ENCODE measurements around the gene MRPL34. TPM values are rescaled to one million over a fixed set of nuclear protein-coding genes. Genes with fewer than 3 reads are reported as not detected.

The MRPL34 gene
- total RNA-seq (10 to 100 TPM; 47.0 to 47.1 TPM), total RNA-seq (17.1 to 29.4 reads per million in 2 donors)

GRCh38 chr19:17305517-17306284, at the start of gene MRPL34:
Gene MRPL34 (plus strand): TSS chr19:17305872. CDS start chr19:17305893, 21 bp downstream.
- Mint-ChIP-seq H3K4me3 (peak within 1 kb of the TSS; percentile 85), H3K36me3 (ENCODE audit: low read depth) (no peaks in the 10 kb centered on the region), H3K27ac (peak within 1 kb of the TSS; percentile 88), H3K4me1 (peaks cover 36% of the 10 kb centered on the region), H3K27me3 (no peaks in the 10 kb centered on the region)
- H3K9me3 ChIP-seq (ENCODE audit: control insufficient read depth, low read length, poor library complexity, severe bottlenecking), result no peaks in the 10 kb centered on the region
- peak; percentile 84 to 91 (median 87) for DNase-seq
- peak; percentile 63 for ATAC-seq

GRCh38 chr19:17256130-17256529, 49.5 kb upstream of the MRPL34 start:
- no peak overlapping the region for H3K4me3 Mint-ChIP-seq
- ATAC-seq (no peak), DNase-seq (no peak)
- H3K27me3 Mint-ChIP-seq, result no peaks in the 10 kb centered on the region
- peaks cover 2% of the 10 kb centered on the region for H3K36me3 Mint-ChIP-seq (ENCODE audit: low read depth)
- H3K27ac Mint-ChIP-seq, result no peak overlapping the region
- peaks cover 6% of the 10 kb centered on the region for H3K4me1 Mint-ChIP-seq
- H3K9me3 ChIP-seq (ENCODE audit: control insufficient read depth, low read length, poor library complexity, severe bottlenecking), result no peaks in the 10 kb centered on the region

- H3K9me3 ChIP-seq (ENCODE audit: control insufficient read depth, low read length, poor library complexity, severe bottlenecking), result no peaks in the 10 kb centered on the region
- no peak for ATAC-seq
- Mint-ChIP-seq H3K27me3 (no peaks in the 10 kb centered on the region), H3K36me3 (ENCODE audit: low read depth) (peaks cover 2% of the 10 kb centered on the region), H3K4me3 (no peak overlapping the region), H3K4me1 (peaks cover 9% of the 10 kb centered on the region), H3K27ac (no peak overlapping the region)
- no peak for DNase-seq
These were observed 46.4 kb upstream of the MRPL34 start for GRCh38 chr19:17259118-17259780.

- no peak overlapping the region for H3K27ac Mint-ChIP-seq
- no peaks in the 10 kb centered on the region for H3K27me3 Mint-ChIP-seq
- no peak overlapping the region for H3K4me3 Mint-ChIP-seq
- no peaks in the 10 kb centered on the region for H3K9me3 ChIP-seq (ENCODE audit: control insufficient read depth, low read length, poor library complexity, severe bottlenecking)
- H3K36me3 Mint-ChIP-seq (ENCODE audit: low read depth), result peaks cover 2% of the 10 kb centered on the region
- no peak for DNase-seq
- no peak for ATAC-seq
- H3K4me1 Mint-ChIP-seq, result peaks cover 9% of the 10 kb centered on the region
These were observed 45.7 kb upstream of the MRPL34 start for GRCh38 chr19:17259934-17260333.

- H3K27ac Mint-ChIP-seq, result peak overlapping the region; percentile 67
- H3K4me3 Mint-ChIP-seq, result peak overlapping the region; percentile 46
- H3K36me3 Mint-ChIP-seq (ENCODE audit: low read depth), result peaks cover 2% of the 10 kb centered on the region
- DNase-seq, result peak; percentile 76 to 90 (median 84)
- ATAC-seq, result peak; percentile 100
- H3K4me1 Mint-ChIP-seq, result peaks cover 9% of the 10 kb centered on the region
- no peaks in the 10 kb centered on the region for H3K27me3 Mint-ChIP-seq
- H3K9me3 ChIP-seq (ENCODE audit: control insufficient read depth, low read length, poor library complexity, severe bottlenecking), result no peaks in the 10 kb centered on the region
These were observed 44.8 kb upstream of the MRPL34 start for GRCh38 chr19:17260842-17261325.

GRCh38 chr19:17262557-17262956, 43.1 kb upstream of the MRPL34 start:
- no peak for DNase-seq
- no peaks in the 10 kb centered on the region for H3K27me3 Mint-ChIP-seq
- no peak overlapping the region for H3K4me3 Mint-ChIP-seq
- H3K4me1 Mint-ChIP-seq, result peaks cover 15% of the 10 kb centered on the region
- peaks cover 2% of the 10 kb centered on the region for H3K36me3 Mint-ChIP-seq (ENCODE audit: low read depth)
- ATAC-seq, result no peak
- H3K27ac Mint-ChIP-seq, result no peak overlapping the region
- H3K9me3 ChIP-seq (ENCODE audit: control insufficient read depth, low read length, poor library complexity, severe bottlenecking), result no peaks in the 10 kb centered on the region

- Mint-ChIP-seq H3K4me3 (peak overlapping the region; percentile 53), H3K27me3 (no peaks in the 10 kb centered on the region), H3K27ac (peak overlapping the region; percentile 41), H3K4me1 (peaks cover 15% of the 10 kb centered on the region), H3K36me3 (ENCODE audit: low read depth) (peaks cover 2% of the 10 kb centered on the region)
- ATAC-seq (no peak), DNase-seq (no peak)
- no peaks in the 10 kb centered on the region for H3K9me3 ChIP-seq (ENCODE audit: control insufficient read depth, low read length, poor library complexity, severe bottlenecking)
These were observed 41.7 kb upstream of the MRPL34 start for GRCh38 chr19:17263712-17264640.

GRCh38 chr19:17264641-17264979, 41.1 kb upstream of the MRPL34 start, which contains the start of gene USHBP1:
Gene USHBP1 (minus strand): TSS chr19:17264745. CDS start chr19:17264299, 446 bp downstream.
- peak within 1 kb of the TSS; percentile 41 for H3K27ac Mint-ChIP-seq
- H3K4me1 Mint-ChIP-seq, result peaks cover 15% of the 10 kb centered on the region
- peaks cover 2% of the 10 kb centered on the region for H3K36me3 Mint-ChIP-seq (ENCODE audit: low read depth)
- H3K27me3 Mint-ChIP-seq, result no peaks in the 10 kb centered on the region
- ATAC-seq (no peak), DNase-seq (no peak)
- H3K4me3 Mint-ChIP-seq, result peak within 1 kb of the TSS; percentile 53
- no peaks in the 10 kb centered on the region for H3K9me3 ChIP-seq (ENCODE audit: control insufficient read depth, low read length, poor library complexity, severe bottlenecking)

GRCh38 chr19:17266026-17266425, 39.6 kb upstream of the MRPL34 start:
- DNase-seq (no peak), ATAC-seq (no peak)
- Mint-ChIP-seq H3K27me3 (no peaks in the 10 kb centered on the region), H3K27ac (no peak overlapping the region), H3K4me1 (peaks cover 10% of the 10 kb centered on the region), H3K36me3 (ENCODE audit: low read depth) (peaks cover 2% of the 10 kb centered on the region), H3K4me3 (no peak overlapping the region)
- H3K9me3 ChIP-seq (ENCODE audit: control insufficient read depth, low read length, poor library complexity, severe bottlenecking), result no peaks in the 10 kb centered on the region

- no peak for DNase-seq
- peak overlapping the region; percentile 84 for H3K4me3 Mint-ChIP-seq
These were observed 39.1 kb upstream of the MRPL34 start for GRCh38 chr19:17266589-17266974.

GRCh38 chr19:17266975-17267788, 38.5 kb upstream of the MRPL34 start, which contains the start of gene BABAM1:
Gene BABAM1 (plus strand): TSS chr19:17267443. CDS start chr19:17268807, 1,364 bp downstream.
- DNase-seq, result peak; percentile 79 to 91 (median 85)
- Mint-ChIP-seq H3K27me3 (no peaks in the 10 kb centered on the region), H3K27ac (peak within 1 kb of the TSS; percentile 93), H3K4me1 (peaks cover 9% of the 10 kb centered on the region), H3K4me3 (peak within 1 kb of the TSS; percentile 84), H3K36me3 (ENCODE audit: low read depth) (peaks cover 2% of the 10 kb centered on the region)
- no peaks in the 10 kb centered on the region for H3K9me3 ChIP-seq (ENCODE audit: control insufficient read depth, low read length, poor library complexity, severe bottlenecking)
- ATAC-seq, result peak; percentile 95

More at GRCh38 chr19:17266589-17266974, 39.1 kb upstream of the MRPL34 start:
- no peaks in the 10 kb centered on the region for H3K9me3 ChIP-seq (ENCODE audit: control insufficient read depth, low read length, poor library complexity, severe bottlenecking)
- peak overlapping the region; percentile 93 for H3K27ac Mint-ChIP-seq
- H3K27me3 Mint-ChIP-seq, result no peaks in the 10 kb centered on the region
- ATAC-seq, result no peak
- peaks cover 9% of the 10 kb centered on the region for H3K4me1 Mint-ChIP-seq
- H3K36me3 Mint-ChIP-seq (ENCODE audit: low read depth), result peaks cover 2% of the 10 kb centered on the region

- no peak for ATAC-seq
- peak overlapping the region; percentile 84 for H3K4me3 Mint-ChIP-seq
- H3K9me3 ChIP-seq (ENCODE audit: control insufficient read depth, low read length, poor library complexity, severe bottlenecking), result no peaks in the 10 kb centered on the region
- H3K4me1 Mint-ChIP-seq, result peaks cover 5% of the 10 kb centered on the region
- DNase-seq, result no peak
- H3K27ac Mint-ChIP-seq, result no peak overlapping the region
- peaks cover 2% of the 10 kb centered on the region for H3K36me3 Mint-ChIP-seq (ENCODE audit: low read depth)
- no peaks in the 10 kb centered on the region for H3K27me3 Mint-ChIP-seq
These were observed 36.9 kb upstream of the MRPL34 start for GRCh38 chr19:17268754-17269153.

Measured in T-helper 17 cell (primary cell).